Activated naive CD4-positive, alpha-beta T cell treated with anti-CD3 and anti-CD28 coated beads, Interleukin-2, amount 10 ng/mL, durations not matched to agents 7 days and 5 days (primary cell): ENCODE results near the gene TACC2.
"Not testable (repeated sequence)": the region's sequence is repeated elsewhere in the genome, so short reads cannot be mapped to it uniquely, and the experiment has no call there.

Source experiments
- CTCF ChIA-PET: fragments of 350-600 bp; sonication (Branson Sonifier 250); formaldehyde crosslinking; loops from one replicate; lab custom pipeline; 2021; ENCODE audit warnings: antibody characterized with exemption; lab: Charles Lee
- DNase-seq: peaks from one replicate; pipeline ENCODE4 v3.0.0-alpha.2; 2020
- H3K27ac Mint-ChIP-seq: one replicate; pipeline ENCODE4 v1.8.0; 2021; ENCODE audit warnings: mild to moderate bottlenecking, moderate library complexity, mixed read lengths
- H3K27me3 Mint-ChIP-seq: one replicate; pipeline ENCODE4 v1.8.0; 2021; ENCODE audit warnings: mild to moderate bottlenecking, mixed read lengths
- H3K36me3 Mint-ChIP-seq: one replicate; pipeline ENCODE4 v1.8.0; 2021; ENCODE audit warnings: mixed read lengths
- H3K4me1 Mint-ChIP-seq: one replicate; pipeline ENCODE4 v1.8.0; 2021; ENCODE audit warnings: mixed read lengths
- H3K4me3 Mint-ChIP-seq: one replicate; pipeline ENCODE4 v1.8.0; 2021; ENCODE audit warnings: mild to moderate bottlenecking, moderate library complexity, mixed read lengths
- H3K9me3 Mint-ChIP-seq: one replicate; pipeline ENCODE4 v1.8.0; 2021; ENCODE audit warnings: mixed read lengths

TACC2 gene

DNA sequence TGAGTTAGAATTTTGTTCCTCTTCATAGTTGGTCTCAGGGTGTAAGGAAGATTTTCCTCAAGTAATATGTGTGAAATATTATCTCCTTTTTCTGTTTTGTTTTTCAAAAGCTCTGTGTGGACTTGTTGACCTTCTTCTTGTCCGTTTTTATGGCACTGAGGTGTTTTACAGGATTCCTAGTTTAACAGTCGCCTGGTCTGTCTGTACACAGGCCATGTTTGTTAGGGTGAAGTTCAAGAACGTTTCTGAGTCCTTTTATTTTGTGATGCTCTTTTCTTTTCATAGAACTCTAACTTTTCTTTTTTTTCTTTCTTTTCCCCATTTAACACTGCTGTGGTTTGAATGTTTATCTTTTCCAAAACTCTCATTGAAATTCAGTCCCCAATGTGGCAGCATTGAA, 18.5 kb downstream of the TACC2 start:
- no peaks in the 10 kb centered on the region for H3K36me3 Mint-ChIP-seq
- no peaks in the 10 kb centered on the region for H3K27me3 Mint-ChIP-seq
- no peaks in the 10 kb centered on the region for H3K4me1 Mint-ChIP-seq
- CTCF ChIA-PET = no interaction called here
- peaks cover 4% of the 10 kb centered on the region for H3K9me3 Mint-ChIP-seq
- no peak for DNase-seq
- no peak overlapping the region for H3K4me3 Mint-ChIP-seq
- H3K27ac Mint-ChIP-seq = no peak overlapping the region

DNA sequence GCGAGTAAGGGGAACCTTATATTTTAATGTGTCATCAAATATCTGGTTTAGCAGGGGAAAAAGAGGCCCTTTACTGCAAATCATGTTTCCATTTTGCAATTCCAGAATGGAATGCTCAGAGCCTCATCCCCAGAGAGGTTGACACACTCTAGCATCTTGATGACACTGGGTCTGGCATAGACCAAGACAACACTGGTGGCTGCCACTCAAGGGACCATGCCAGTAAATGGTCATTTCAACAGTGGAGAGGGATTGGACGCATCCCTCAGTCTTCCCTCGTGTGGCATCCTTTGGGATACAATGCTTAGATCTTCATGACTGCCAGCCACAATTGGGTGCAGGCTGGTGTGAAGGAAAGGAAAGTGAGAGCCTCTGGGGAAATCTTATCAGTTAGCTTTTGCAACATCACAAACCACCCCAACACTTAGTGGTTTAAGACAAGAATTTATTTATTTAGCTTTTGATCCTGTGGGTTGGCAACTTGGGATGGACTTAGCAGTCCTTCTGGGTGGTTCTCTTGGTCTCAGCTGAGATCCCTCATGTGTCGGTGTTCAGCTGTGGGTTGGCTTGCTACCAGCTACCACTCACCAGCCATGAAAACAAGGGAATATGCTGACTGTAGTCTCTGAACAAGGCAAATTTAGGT, 21.6 kb downstream of the TACC2 start:
- H3K27ac Mint-ChIP-seq = no peak overlapping the region
- H3K36me3 Mint-ChIP-seq = no peaks in the 10 kb centered on the region
- H3K9me3 Mint-ChIP-seq = no peaks in the 10 kb centered on the region
- no peaks in the 10 kb centered on the region for H3K27me3 Mint-ChIP-seq
- H3K4me1 Mint-ChIP-seq = no peaks in the 10 kb centered on the region
- CTCF ChIA-PET = no interaction called here
- no peak overlapping the region for H3K4me3 Mint-ChIP-seq
- no peak for DNase-seq

DNA sequence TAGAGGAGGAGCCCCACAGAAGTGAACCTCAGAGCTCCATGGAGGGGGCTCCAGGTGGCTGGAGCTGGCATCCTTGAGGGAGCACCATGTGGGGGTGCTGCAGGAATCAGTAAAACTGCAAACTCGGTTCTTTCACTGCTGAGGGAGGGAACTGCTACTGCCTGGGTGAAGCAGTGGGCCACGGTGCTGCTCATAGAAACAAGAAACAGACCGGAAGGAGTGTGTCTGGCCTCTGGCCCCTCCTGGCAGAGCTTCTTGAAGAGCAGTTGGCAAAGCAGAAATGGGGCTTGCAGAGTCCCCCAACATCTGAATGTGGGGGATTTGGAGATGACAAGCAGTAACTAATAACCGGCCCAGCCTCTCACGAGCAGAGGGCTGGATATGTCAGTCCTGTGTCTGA, 23.8 kb downstream of the TACC2 start:
- H3K4me3 Mint-ChIP-seq = no peak overlapping the region
- CTCF ChIA-PET = no interaction called here
- H3K4me1 Mint-ChIP-seq = no peaks in the 10 kb centered on the region
- peaks cover 12% of the 10 kb centered on the region for H3K27me3 Mint-ChIP-seq
- H3K36me3 Mint-ChIP-seq = no peaks in the 10 kb centered on the region
- DNase-seq = no peak
- no peaks in the 10 kb centered on the region for H3K9me3 Mint-ChIP-seq
- H3K27ac Mint-ChIP-seq = no peak overlapping the region

DNA sequence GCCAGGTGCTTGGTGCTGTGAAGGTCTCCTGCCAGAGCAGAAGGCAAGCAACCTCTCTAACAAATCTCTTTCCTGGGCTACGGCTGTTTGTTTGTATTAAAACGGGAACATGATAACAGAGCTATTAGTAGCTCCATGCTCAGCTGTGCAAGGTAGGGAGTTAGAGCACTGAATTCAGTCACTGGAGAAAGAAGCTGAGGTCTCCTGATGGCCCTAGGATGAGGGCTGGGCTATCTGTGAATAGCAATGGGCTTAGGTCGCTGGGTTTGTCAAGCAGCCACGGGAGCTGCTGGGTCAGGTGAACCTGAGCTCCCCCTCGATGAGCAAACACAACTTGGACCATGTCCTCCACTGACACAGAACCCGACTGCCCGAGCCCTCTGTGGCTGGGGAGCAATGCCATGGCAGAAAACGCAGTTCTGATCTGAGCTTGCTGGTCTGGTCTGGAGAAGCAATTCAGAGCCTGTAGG, 24.4 kb downstream of the TACC2 start:
- Mint-ChIP-seq H3K27ac (no peak overlapping the region), H3K4me1 (no peaks in the 10 kb centered on the region)
- CTCF ChIA-PET = no interaction called here

DNA sequence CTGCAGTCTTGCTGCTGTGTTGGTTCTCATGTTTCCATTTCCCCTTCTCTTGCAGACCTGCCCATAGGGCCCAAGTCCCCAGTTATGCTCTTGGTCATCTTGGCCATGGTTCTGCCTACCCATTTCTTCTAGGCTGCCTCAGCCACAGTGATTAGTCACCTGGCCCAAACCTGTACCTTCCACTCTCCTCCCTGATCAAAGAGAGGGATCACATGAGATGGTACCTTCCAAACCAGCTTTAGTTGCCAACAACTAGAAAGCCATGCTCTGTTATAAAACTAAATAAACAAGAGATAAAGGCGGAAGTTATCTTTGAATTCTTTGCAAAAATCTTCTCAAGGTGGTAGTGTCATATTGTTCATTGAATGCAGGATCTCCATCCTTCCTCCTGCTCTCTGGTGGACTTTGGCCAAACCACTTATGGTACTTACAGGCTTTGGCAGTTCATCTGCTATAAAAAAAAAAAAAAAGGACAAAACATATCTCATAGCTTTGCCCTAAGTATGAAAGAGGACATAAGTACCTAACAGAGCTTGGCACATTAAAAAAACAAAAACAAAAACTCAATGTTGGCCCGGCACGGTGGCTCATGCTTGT, 25.8 kb downstream of the TACC2 start:
- no peaks in the 10 kb centered on the region for H3K4me1 Mint-ChIP-seq
- no peaks in the 10 kb centered on the region for H3K36me3 Mint-ChIP-seq
- no peak overlapping the region for H3K4me3 Mint-ChIP-seq
- CTCF ChIA-PET = no interaction called here
- no peaks in the 10 kb centered on the region for H3K9me3 Mint-ChIP-seq
- peaks cover 25% of the 10 kb centered on the region for H3K27me3 Mint-ChIP-seq
- no peak for DNase-seq
- no peak overlapping the region for H3K27ac Mint-ChIP-seq

More for the DNA sequence above, 24.4 kb downstream of the TACC2 start:
- peaks cover 12% of the 10 kb centered on the region for H3K27me3 Mint-ChIP-seq
- H3K4me3 Mint-ChIP-seq = no peak overlapping the region
- H3K36me3 Mint-ChIP-seq = no peaks in the 10 kb centered on the region
- no peaks in the 10 kb centered on the region for H3K9me3 Mint-ChIP-seq
- no peak for DNase-seq

DNA sequence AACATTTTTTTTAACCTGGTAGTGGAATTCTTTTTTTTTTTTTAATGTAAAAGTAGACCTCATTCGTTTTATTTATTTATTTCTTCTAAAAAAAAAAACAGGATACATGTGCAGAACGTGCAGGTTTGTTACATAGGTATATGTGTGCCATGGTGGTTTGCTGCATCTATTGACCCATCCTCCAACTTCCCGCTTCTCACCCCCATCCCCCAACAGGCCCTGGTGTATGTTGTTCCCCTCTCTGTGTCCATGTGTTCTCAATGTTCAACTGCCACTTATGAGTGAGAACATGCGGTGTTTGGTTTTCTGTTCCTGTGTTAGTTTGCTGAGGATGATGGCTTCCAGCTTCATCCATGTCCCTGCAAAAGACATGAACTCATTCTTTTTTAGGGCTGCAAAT, 29.0 kb downstream of the TACC2 start:
- CTCF ChIA-PET, DNase-seq, H3K36me3 Mint-ChIP-seq, H3K4me1 Mint-ChIP-seq, H3K9me3 Mint-ChIP-seq, H3K4me3 Mint-ChIP-seq, H3K27ac Mint-ChIP-seq: not testable (repeated sequence)
- peaks cover 26% of the 10 kb centered on the region for H3K27me3 Mint-ChIP-seq

DNA sequence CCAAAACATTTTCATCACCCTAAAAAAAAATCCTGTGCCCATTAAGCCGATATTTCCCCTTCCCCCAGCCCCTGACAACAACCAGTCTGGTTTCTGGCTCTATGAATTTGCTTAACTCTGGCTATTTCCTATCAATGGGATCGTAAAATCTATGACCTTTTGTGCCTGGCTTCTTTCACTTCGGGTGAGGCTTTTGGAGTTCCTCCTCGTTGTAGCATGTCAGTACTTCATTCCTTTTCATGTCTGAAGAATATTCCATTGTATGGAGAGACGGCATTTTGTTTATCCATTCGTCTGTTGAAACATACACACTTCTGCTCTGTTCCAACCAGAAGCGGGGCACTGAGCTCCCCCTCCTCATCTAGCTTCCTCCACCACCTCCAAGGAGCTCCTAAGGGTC, 29.5 kb downstream of the TACC2 start:
- H3K4me1 Mint-ChIP-seq = no peaks in the 10 kb centered on the region
- CTCF ChIA-PET = no interaction called here
- H3K27me3 Mint-ChIP-seq = peaks cover 26% of the 10 kb centered on the region
- no peaks in the 10 kb centered on the region for H3K9me3 Mint-ChIP-seq
- no peak for DNase-seq
- H3K27ac Mint-ChIP-seq = no peak overlapping the region
- no peak overlapping the region for H3K4me3 Mint-ChIP-seq
- no peaks in the 10 kb centered on the region for H3K36me3 Mint-ChIP-seq

DNA sequence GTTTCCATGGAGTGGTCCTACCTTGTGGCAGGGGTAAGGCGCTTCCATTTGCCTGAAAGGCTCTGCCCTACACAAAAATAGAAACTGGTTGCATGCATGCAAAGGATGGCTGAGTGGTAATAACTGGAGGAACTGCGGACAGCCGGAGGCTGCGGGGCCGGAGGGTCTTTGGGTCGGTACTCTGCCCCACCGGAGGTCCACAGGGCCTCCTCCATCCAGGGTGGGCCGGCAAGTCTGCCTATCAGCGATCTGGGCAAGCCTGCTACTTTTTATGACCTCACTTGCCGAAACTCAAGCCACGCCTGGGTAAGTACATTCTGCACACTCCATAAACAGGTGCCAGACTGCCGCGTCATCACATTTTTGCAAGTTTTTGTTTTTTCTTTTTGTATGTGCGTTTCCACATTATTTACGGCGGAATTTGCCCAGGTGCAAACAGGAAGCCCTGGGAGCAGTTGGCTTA, 30.0 kb downstream of the TACC2 start:
- Mint-ChIP-seq H3K36me3 (no peaks in the 10 kb centered on the region), H3K4me1 (no peaks in the 10 kb centered on the region), H3K9me3 (no peaks in the 10 kb centered on the region), H3K4me3 (no peak overlapping the region), H3K27ac (no peak overlapping the region), H3K27me3 (peaks cover 26% of the 10 kb centered on the region)
- CTCF ChIA-PET = no interaction called here
- no peak for DNase-seq

DNA sequence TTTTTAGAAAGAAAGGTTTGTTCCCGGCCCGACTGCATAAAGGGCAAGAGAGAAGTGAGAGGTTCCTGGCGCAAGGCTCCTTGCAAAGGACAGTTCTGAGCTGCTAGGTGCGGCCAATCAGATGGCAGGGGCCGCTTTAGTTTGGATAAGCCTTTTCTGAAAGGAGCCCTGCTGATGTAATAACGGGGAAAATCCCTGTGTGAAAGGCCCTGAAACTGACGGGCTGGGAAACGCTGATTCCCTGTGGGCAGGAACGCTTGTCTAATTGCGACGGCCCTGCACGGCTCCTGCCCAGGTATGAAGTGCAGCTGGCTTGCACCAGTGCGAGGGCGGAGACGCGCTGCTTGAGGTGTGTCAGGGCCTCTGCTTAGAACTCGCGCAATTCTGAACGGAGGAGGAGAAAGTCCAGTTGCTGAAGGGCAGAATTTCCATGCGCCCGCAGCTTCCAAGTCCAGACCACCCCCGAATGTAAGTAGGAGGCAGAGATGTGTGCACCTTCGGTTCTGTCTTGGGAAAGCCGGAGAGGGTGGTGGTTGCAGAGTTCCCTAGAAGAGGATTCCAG, 30.5 kb downstream of the TACC2 start:
- Mint-ChIP-seq H3K27ac (no peak overlapping the region), H3K36me3 (no peaks in the 10 kb centered on the region), H3K27me3 (peaks cover 26% of the 10 kb centered on the region), H3K9me3 (no peaks in the 10 kb centered on the region), H3K4me3 (no peak overlapping the region), H3K4me1 (no peaks in the 10 kb centered on the region)
- no peak for DNase-seq
- CTCF ChIA-PET = no interaction called here

DNA sequence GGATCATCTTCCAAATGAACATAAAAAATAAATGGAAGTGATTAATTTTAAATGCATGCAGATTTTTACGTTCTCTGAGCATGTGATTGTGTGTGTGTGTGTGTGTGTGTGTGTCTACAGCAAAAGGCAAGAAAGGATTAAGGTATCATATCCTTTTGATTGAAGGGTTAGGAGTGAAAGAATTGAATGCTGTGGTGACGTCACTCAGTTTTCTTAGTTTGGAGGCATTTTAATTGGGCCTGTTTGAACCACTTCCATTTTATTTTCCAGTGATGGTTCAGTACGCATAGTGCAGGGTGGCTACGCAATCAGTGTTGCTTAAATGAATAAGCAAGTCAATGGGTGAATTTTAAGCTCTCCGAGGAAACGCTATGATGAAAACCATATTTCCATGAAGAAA, 31.3 kb downstream of the TACC2 start:
- Mint-ChIP-seq H3K27me3 (peaks cover 26% of the 10 kb centered on the region), H3K9me3 (no peaks in the 10 kb centered on the region), H3K36me3 (no peaks in the 10 kb centered on the region), H3K27ac (no peak overlapping the region), H3K4me3 (no peak overlapping the region), H3K4me1 (no peaks in the 10 kb centered on the region)
- CTCF ChIA-PET = no interaction called here
- no peak for DNase-seq

DNA sequence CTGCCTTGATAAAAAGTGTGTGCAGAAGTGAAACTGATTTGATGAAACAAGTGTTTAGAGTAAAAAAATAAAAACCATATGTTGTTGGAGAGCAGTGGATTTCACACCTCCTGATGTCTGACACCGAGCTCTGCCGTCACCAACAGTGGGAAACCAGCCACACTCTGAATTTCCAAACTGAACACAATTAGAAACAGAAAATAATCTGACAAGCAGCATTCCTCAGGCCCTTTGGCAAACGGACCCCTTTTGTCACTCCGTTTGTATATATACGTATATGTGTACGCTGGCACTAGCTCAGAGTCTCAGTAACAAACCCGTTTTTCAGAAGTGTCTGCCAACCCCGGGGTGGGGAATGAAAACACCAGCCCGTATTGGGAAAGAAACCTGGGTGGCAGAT, 32.4 kb downstream of the TACC2 start:
- DNase-seq = no peak
- H3K36me3 Mint-ChIP-seq = no peaks in the 10 kb centered on the region
- H3K4me3 Mint-ChIP-seq = no peak overlapping the region

DNA sequence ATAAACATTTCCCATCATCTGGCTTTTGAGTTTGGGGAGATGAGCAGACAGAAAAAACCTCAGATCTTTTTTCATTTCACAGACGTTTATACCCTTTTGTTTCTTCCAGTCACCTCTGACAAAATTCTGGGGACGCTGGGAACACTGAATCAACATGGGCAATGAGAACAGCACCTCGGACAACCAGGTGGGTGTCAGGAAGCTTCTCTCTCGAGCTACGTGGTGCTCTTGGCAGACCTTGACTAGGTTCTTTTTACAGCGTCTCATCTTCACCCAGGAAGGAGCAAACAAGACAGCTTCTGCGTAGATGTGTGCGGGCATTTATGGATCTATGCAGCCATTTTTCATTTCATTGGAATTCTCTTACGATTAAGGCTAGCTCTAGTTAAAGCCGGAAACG, 32.9 kb downstream of the TACC2 start:
- CTCF ChIA-PET = no interaction called here
- no peaks in the 10 kb centered on the region for H3K9me3 Mint-ChIP-seq
- no peak for DNase-seq
- no peaks in the 10 kb centered on the region for H3K36me3 Mint-ChIP-seq
- no peak overlapping the region for H3K27ac Mint-ChIP-seq
- peaks cover 21% of the 10 kb centered on the region for H3K27me3 Mint-ChIP-seq
- H3K4me3 Mint-ChIP-seq = no peak overlapping the region
- H3K4me1 Mint-ChIP-seq = no peaks in the 10 kb centered on the region

More for the DNA sequence above, 32.4 kb downstream of the TACC2 start:
- Mint-ChIP-seq H3K27me3 (peaks cover 25% of the 10 kb centered on the region), H3K27ac (no peak overlapping the region), H3K9me3 (no peaks in the 10 kb centered on the region), H3K4me1 (no peaks in the 10 kb centered on the region)
- CTCF ChIA-PET = no interaction called here

DNA sequence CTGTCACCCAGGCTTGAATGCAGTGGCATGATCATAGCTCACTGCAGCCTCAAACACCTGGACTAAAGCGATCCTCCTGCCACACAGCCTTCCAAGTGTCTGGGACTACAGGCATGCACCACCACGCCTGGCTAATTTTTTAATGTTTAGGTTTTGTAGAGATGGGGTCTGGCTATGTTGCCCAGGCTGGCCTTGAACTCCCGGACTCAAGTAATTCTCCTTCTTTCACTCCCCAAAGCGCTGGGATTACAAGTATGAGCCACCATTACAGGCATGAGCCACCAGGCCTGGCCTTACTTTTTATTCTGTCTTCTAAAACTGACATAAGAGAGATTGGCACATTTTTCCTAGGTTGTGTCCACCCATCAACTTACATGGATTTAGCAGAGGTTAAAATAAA, 33.3 kb downstream of the TACC2 start:
- H3K4me3 Mint-ChIP-seq = no peak overlapping the region

DNA sequence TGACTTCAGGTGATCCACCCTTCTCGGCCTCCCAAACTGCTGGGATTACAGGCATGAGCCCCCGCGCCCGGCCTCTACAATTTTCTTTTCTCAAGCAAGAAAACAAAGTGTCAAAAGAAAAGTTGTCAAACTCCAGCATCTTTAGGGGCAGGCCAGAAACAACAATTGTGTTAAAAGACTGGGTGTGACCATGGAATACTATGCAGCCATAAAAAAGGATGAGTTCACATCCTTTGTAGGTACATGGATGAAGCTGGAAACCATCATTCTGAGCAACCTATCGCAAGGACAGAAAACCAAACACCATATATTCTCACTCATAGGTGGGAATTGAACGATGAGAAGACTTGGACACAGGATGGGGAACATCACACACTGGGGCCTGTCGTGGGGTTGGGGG, 34.3 kb downstream of the TACC2 start:
- H3K36me3 Mint-ChIP-seq, DNase-seq, H3K9me3 Mint-ChIP-seq, CTCF ChIA-PET, H3K27ac Mint-ChIP-seq, H3K4me3 Mint-ChIP-seq, H3K4me1 Mint-ChIP-seq: not testable (repeated sequence)
- peaks cover 14% of the 10 kb centered on the region for H3K27me3 Mint-ChIP-seq

More for the DNA sequence above, 33.3 kb downstream of the TACC2 start:
- Mint-ChIP-seq H3K9me3 (no peaks in the 10 kb centered on the region), H3K27me3 (peaks cover 16% of the 10 kb centered on the region), H3K36me3 (no peaks in the 10 kb centered on the region), H3K27ac (no peak overlapping the region), H3K4me1 (no peaks in the 10 kb centered on the region)
- DNase-seq = no peak
- CTCF ChIA-PET = no interaction called here
